Esophagus squamous epithelium (tissue), 5 donors: ENCODE measurements around the gene TSPYL2. TPM values are rescaled to one million over a fixed set of nuclear protein-coding genes. Genes with fewer than 3 reads are reported as not detected.
A peak's percentile ranks its signal among the peaks of the same experiment; 100 is the strongest.

ENCODE experiments used
- DNase-seq: peaks from one replicate; lab custom pipeline; 2025; lab: John Stamatoyannopoulos, UW
- H3K27ac ChIP-seq, 4 donors: fragments of 200-600 bp; sonication (generic); one replicate each; pipeline ENCODE4 v1.5.1; 2016 to 2019; ENCODE audit warnings: mild to moderate bottlenecking in 1 of 4
- H3K27me3 ChIP-seq, 4 donors: fragments of 200-600 bp; sonication (generic); 1 replicate in 3 of 4; 2 replicates in 1 of 4; pipeline versions ENCODE4 v1.5.1 to v1.6.0; 2017 to 2021; ENCODE audit warnings: antibody characterized with exemption in 1 of 4
- H3K36me3 ChIP-seq, 3 donors: fragments of 200-600 bp; sonication (generic); one replicate each; pipeline ENCODE4 v1.5.1; 2016 to 2019
- H3K4me1 ChIP-seq, 3 donors: fragments of 200-600 bp; sonication (generic); one replicate each; pipeline ENCODE4 v1.5.1; 2017 to 2019
- H3K4me3 ChIP-seq, 4 donors: fragments of 200-600 bp; sonication (generic); 1 replicate in 3 of 4; 2 replicates in 1 of 4; pipeline ENCODE4 v1.5.1; 2016 to 2019; ENCODE audit warnings: mild to moderate bottlenecking in 2 of 4, moderate library complexity in 1 of 4
- H3K9me3 ChIP-seq, 3 donors: fragments of 200-600 bp; sonication (generic); one replicate each; pipeline ENCODE4 v1.5.1; 2016 to 2019
- CTCF ChIP-seq, 6 experiments: fragments of 450-650 bp in 4 of 6; fragments of 200-600 bp in 2 of 6; sonication (generic) in 2 of 6; IDR thresholded peaks; one replicate each; pipeline ENCODE4 v1.5.1; 2016 to 2019; ENCODE audit warnings: antibody characterized with exemption in 6 of 6, mild to moderate bottlenecking in 4 of 6, moderate library complexity in 4 of 6
- POLR2A ChIP-seq, 4 donors: fragments of 450-650 bp; IDR thresholded peaks; one replicate each; pipeline ENCODE4 v1.6.1; 2017; ENCODE audit warnings: antibody characterized with exemption in 4 of 4, mild to moderate bottlenecking in 4 of 4, moderate library complexity in 3 of 4
- WGBS, 2 donors: methylation state at CpG; one replicate each; pipeline ENCODE4 v1.1.5; 2018; 5-methylcytosine and 5-hydroxymethylcytosine counted together
- intact Hi-C: fragments of 100-400 bp; cut with DNase I; formaldehyde crosslinking; loops from one replicate; pipeline ENCODE4 v1.15.0; 2022
- total RNA-seq, 4 donors: library from RNA; depleted of rRNA; stranded (reverse); fragments of >200 nt; gene quantifications; one replicate each; pipeline ENCODE4 v1.1.0, GENCODE V29; 2016
- donor health status: DM: yes; HTN: yes; CAD: no.

TSPYL2 gene
- total RNA-seq, 4 donors from 2014 or later, result 4.4 to 40.1 (median 5.3) TPM

GRCh38 chrX:53093748-53094581, 11.8 kb downstream of the TSPYL2 start, which contains the start of gene KANTR:
TSS of gene KANTR (plus strand) at chrX:53094142. CDS start at chrX:53124273, 30,131 bp downstream.
- peak within 1 kb of the TSS; percentile 84 to 96 (median 92) for H3K27ac ChIP-seq
- H3K36me3 ChIP-seq, result peaks cover 0 to 5% (median 0%) of the 10 kb centered on the region in 3 donors
- no peaks in the 10 kb centered on the region for H3K9me3 ChIP-seq
- intact Hi-C loops, result no loop called here
- 0 to 24% methylated on average over 8 to 25 of the region's 67 CpGs for WGBS, 2 donors
- peak within 1 kb of the TSS; percentile 48 to 73 (median 64) for H3K4me3 ChIP-seq
- H3K4me1 ChIP-seq, result peaks cover 0 to 30% (median 0%) of the 10 kb centered on the region in 3 donors
- DNase-seq, result peak; percentile 54
- TF ChIP-seq CTCF (IDR thresholded peaks at IDR 0.05), result no peak
- peak in 2 of 4 donors; percentile 55 to 75 for TF ChIP-seq POLR2A (IDR thresholded peaks at IDR 0.05)
- H3K27me3 ChIP-seq, result no peaks in the 10 kb centered on the region

GRCh38 chrX:53094582-53094905, 12.4 kb downstream of the TSPYL2 start:
- no peaks in the 10 kb centered on the region for H3K27me3 ChIP-seq
- peak overlapping the region; percentile 48 to 73 (median 64) for H3K4me3 ChIP-seq
- H3K27ac ChIP-seq, result peak overlapping the region; percentile 84 to 96 (median 92)
- WGBS, 2 donors, result 2 to 41% methylated on average over 5 of the region's 5 CpGs
- TF ChIP-seq POLR2A (IDR thresholded peaks at IDR 0.05), result no peak
- TF ChIP-seq CTCF (IDR thresholded peaks at IDR 0.05), result no peak
- no peaks in the 10 kb centered on the region for H3K9me3 ChIP-seq
- peaks cover 0 to 24% (median 0%) of the 10 kb centered on the region in 3 donors for H3K4me1 ChIP-seq
- no peak for DNase-seq
- intact Hi-C loops, result no loop called here
- H3K36me3 ChIP-seq, result peaks cover 0 to 10% (median 0%) of the 10 kb centered on the region in 3 donors

- no peaks in the 10 kb centered on the region for H3K9me3 ChIP-seq
These were observed 13.6 kb downstream of the TSPYL2 start for GRCh38 chrX:53095796-53096195.

GRCh38 chrX:53114864-53115549, 32.8 kb downstream of the TSPYL2 start:
- WGBS, 2 donors, result no CpG with 5 or more reads among the region's 6 CpGs
- no peak for DNase-seq

More at GRCh38 chrX:53095796-53096195, 13.6 kb downstream of the TSPYL2 start:
- Histone ChIP-seq H3K4me1 (peaks cover 0 to 24% (median 0%) of the 10 kb centered on the region in 3 donors), H3K27ac (no peak overlapping the region), H3K4me3 (no peak overlapping the region), H3K27me3 (no peaks in the 10 kb centered on the region), H3K36me3 (peaks cover 0 to 18% (median 0%) of the 10 kb centered on the region in 3 donors)
- intact Hi-C loops, result no loop called here
- no peak for DNase-seq
- 72 to 87% methylated on average over 3 of the region's 3 CpGs for WGBS, 2 donors
- TF ChIP-seq POLR2A (IDR thresholded peaks at IDR 0.05) (no peak), CTCF (IDR thresholded peaks at IDR 0.05) (no peak)

More at GRCh38 chrX:53114864-53115549, 32.8 kb downstream of the TSPYL2 start:
- TF ChIP-seq POLR2A (IDR thresholded peaks at IDR 0.05) (no peak), CTCF (IDR thresholded peaks at IDR 0.05) (no peak)
- Histone ChIP-seq H3K27me3 (no peaks in the 10 kb centered on the region), H3K9me3 (no peaks in the 10 kb centered on the region), H3K4me1 (peaks cover 0 to 16% (median 0%) of the 10 kb centered on the region in 3 donors), H3K27ac (peak overlapping the region in 3 of 4 donors; percentile 13 to 68 (median 54)), H3K36me3 (no peaks in the 10 kb centered on the region), H3K4me3 (no peak overlapping the region)
- intact Hi-C loops, result no loop called here
